ENCODE results near the gene USP7.
A peak's percentile ranks its signal among the peaks of the same experiment; 100 is the strongest.

The USP7 gene

DNA sequence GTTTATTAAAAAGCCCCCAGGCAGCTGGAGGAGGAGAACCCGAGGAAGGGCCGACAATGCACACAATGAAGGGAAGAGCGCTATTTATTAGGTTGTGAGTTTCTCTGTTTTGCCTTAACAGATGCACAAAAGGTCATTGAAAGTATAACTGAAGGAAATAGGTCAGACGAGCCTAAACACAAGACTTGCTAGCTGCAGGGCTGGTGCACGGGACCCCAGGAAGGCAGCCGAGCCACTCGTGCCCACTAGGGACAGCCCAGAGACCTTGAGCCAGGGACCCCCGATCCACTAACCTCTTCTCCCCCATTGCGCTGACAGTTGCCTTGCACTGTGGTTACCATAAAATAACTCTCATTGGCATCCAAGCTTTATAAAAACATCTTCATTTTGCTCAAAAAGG, 70.3 kb downstream of the USP7 start:
- TF ChIP-seq, protein P1, sequence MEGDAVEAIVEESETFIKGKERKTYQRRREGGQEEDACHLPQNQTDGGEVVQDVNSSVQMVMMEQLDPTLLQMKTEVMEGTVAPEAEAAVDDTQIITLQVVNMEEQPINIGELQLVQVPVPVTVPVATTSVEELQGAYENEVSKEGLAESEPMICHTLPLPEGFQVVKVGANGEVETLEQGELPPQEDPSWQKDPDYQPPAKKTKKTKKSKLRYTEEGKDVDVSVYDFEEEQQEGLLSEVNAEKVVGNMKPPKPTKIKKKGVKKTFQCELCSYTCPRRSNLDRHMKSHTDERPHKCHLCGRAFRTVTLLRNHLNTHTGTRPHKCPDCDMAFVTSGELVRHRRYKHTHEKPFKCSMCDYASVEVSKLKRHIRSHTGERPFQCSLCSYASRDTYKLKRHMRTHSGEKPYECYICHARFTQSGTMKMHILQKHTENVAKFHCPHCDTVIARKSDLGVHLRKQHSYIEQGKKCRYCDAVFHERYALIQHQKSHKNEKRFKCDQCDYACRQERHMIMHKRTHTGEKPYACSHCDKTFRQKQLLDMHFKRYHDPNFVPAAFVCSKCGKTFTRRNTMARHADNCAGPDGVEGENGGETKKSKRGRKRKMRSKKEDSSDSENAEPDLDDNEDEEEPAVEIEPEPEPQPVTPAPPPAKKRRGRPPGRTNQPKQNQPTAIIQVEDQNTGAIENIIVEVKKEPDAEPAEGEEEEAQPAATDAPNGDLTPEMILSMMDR (IDR thresholded peaks at IDR 0.05; ENCODE audit: insufficient read depth, low read depth, low read length, missing control alignments) = no peak
- H3K4me3 ChIP-seq (ENCODE audit: low read depth, low read length) = no peak overlapping the region
- DNase-seq (ENCODE audit: low read depth) = no peak

DNA sequence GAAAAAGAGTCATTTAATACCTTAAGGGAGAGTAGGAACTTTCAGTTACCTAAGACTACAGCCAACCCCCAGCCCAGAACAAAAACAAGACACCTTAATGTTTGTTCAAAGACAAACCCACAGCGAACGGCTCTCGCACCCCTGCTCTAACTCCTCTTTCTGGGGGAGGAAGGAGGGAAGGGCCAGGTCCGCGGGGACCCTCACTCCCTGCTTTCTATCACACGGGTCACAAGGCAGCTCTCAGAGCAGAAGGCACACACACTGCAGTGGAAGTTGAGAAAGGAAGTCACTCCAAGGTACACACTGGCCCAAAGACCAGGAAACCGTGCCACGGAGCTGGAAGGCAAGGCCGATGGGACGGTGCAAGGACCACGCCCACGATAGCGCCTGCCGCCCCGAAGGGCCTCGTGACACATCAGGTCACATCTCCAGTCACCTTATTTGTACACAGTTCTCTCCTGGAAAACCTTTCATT, 71.6 kb downstream of the USP7 start:
- TF ChIP-seq, protein P1 (IDR thresholded peaks at IDR 0.05; ENCODE audit: insufficient read depth, low read depth, low read length, missing control alignments) = no peak
- peak overlapping the region; percentile 44 for H3K4me3 ChIP-seq (ENCODE audit: low read depth, low read length)
- peak; percentile 79 for DNase-seq (ENCODE audit: low read depth)

DNA sequence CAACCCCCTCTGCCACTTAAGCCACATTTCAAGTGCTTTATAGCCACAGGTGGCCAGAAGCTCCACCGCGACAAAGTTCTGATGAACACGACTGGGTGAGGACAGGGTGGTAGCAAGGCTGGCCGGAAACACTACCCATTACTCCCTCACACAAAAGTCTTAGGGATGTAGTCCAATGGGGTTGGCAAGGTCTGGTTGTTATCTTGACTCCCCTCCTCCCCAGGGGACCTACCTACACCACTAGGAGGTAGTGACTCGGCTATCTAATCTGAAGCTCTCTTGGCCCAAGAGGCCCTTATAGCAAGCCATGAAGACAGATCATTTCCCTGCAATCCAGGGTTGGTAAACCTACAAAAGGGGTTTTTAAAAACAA, 73.2 kb downstream of the USP7 start:
- TF ChIP-seq, protein P1 (IDR thresholded peaks at IDR 0.05; ENCODE audit: insufficient read depth, low read depth, low read length, missing control alignments) = no peak
- H3K4me3 ChIP-seq (ENCODE audit: low read depth, low read length) = no peak overlapping the region
- DNase-seq (ENCODE audit: low read depth) = no peak

DNA sequence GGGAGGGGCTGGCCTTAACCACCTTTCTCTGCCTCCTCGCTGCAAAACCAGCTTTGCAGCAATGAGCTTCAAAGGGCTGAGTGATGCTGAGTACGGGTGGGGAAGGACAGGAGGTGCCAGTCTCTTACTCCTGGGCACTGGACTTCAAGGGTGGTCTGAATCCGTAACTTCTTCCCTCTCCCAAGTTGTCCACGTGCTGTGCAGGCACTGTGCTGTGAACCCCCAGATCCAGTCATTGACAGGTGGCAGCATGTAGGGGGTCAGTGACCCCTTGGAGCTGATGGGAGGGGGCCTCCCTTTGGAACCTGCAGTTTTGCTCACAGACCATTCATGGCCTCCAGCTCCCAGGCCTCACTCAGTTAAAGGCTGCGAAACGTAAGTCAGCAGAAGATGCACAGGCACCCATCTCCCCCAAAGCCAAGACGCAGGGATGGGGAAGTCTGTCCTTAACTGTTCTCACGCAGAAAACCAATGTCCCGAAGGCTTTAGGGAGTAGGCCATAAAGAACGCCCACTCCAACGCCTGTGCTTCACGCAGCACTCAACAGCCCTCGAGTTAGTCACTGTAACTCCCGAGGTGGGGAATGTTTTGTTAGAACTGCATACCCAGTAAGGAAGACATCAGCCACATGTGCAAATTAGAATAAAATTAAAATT, 73.7 kb downstream of the USP7 start:
- TF ChIP-seq, protein P1 (IDR thresholded peaks at IDR 0.05; ENCODE audit: insufficient read depth, low read depth, low read length, missing control alignments) = no peak
- H3K4me3 ChIP-seq (ENCODE audit: low read depth, low read length) = no peak overlapping the region
- DNase-seq (ENCODE audit: low read depth) = no peak

DNA sequence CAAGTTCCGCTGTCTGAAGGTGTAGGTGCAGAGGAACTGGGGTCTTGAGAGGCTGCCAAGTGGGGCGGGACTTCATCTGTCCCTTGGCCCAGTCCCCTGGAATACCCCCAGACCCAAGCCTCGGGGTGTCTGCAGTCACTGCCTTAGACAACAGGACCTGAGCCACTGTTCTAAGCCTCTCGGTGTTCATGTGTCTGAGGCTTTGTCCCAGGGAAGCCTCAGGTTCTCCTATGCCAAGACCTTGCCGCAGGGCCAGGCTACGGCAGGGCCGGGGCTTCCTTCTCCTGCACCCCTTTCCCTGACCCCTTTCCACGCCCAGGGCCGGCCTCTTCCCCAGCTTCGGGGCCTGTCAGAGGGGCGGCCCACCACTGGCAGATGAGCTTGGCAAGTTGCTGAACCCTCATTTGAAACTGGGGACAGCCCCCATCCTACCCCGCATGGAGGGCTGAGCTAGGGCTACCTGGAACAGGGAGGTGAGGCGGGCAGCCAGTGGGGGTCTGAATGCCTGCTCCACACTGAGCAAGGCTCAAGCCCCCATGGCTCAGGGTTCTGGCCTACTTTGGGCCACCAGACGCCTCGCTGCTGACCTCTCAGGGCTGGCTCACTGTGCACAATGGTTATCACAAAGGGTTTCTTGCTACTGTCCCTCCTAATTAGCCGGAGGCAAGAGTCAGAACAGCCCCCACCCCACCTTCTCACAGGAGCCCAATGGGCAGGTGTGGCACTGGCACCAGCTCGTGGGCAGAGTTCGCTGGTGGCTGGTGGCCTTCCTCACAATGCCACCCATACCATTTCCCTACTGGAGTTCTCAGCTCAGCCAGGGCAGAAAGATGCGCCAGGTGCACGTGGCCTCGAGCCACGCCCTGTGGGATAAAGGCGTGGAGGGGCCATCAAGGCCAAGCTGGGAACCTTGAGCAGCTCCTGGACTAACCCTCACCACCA, 74.5 kb downstream of the USP7 start:
- DNase-seq (ENCODE audit: low read depth) = no peak
- no peak overlapping the region for H3K4me3 ChIP-seq (ENCODE audit: low read depth, low read length)
- TF ChIP-seq, protein P1 (IDR thresholded peaks at IDR 0.05; ENCODE audit: insufficient read depth, low read depth, low read length, missing control alignments) = no peak

DNA sequence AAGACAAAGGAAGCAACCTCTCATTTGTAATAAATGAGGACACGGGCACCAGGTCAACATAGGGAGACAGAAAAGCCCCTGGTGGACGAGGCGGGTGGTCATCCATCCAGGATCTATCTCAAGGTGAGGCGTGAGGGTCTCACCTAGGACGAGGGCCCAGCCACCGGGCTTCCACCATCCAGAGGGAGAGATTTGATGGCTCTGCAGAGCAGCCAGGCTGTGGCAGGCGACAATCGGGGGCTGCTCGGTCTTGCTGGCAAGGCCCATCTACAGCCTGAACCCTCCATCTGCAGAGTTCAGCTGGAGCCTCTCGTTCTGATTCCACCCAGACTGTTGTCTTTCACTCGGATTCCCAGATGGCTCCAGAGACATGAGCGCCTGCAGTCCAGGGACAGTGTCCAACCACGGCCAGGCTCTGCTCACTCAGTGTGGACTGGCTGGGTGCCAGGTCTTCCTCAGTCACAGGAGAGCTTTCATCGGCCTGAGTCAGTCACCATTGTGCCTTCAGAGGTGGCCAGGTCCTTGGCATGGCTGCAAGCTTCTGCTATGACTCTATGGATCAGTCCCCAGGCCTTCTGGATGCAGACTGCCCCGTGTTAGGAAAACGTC, 75.7 kb downstream of the USP7 start:
- TF ChIP-seq, protein P1 (IDR thresholded peaks at IDR 0.05; ENCODE audit: insufficient read depth, low read depth, low read length, missing control alignments) = no peak
- no peak overlapping the region for H3K4me3 ChIP-seq (ENCODE audit: low read depth, low read length)
- DNase-seq (ENCODE audit: low read depth) = no peak
